Measurements from ENCODE around the gene PEX10. TPM values are rescaled to one million over a fixed set of nuclear protein-coding genes. Genes with fewer than 3 reads are reported as not detected.
A peak's percentile ranks its signal among the peaks of the same experiment; 100 is the strongest.

The PEX10 gene
- total RNA-seq, 5 donors from 2014 or later (not counting 1 experiment from before 2014, with no cell fraction given): 11.7 to 13.2 (median 12.2) TPM

DNA sequence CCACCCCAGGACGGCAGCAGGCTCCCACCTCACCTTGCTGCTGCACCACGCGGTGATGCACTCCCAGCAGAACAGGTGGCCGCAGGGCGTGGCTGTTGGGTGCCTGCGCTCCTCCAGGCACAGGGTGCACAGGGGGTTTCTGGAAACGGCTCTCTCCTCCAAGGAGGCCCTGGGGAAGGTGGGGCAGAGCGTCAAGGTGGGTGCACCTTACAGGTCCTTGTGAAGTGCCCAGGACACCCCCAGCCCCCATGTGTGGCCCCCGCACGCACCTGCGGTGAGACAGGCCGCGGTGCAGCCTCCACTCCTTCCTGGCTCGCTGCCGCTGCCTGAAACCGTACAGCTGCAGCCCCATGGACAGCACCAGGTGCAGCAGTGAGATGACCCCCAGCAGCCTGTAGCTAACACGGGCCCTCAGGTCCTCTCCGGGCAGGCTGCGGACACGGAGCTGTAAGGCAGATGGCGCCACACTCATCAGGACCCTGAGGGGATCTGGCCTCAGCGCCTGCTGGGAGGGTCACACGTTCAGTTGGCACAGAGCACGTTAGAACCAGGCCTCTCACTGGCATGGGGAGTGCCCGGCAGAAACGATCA, 5.8 kb downstream of the PEX10 start:
- Mint-ChIP-seq H3K4me3 (no peak overlapping the region), H3K4me1 (peaks cover 3 to 8% (median 3%) of the 10 kb centered on the region in 3 donors), H3K27ac (peak overlapping the region in 1 of 2 donors; percentile 16), H3K27me3 (no peaks in the 10 kb centered on the region), H3K9me3 (no peaks in the 10 kb centered on the region), H3K36me3 (peaks cover 21% of the 10 kb centered on the region)
- ChIA-PET POLR2A (no interaction called here), CTCF (no interaction called here)
- Histone ChIP-seq H3K27me3 (replicated peaks in 1 of 2; ENCODE audit: control insufficient read depth in 2 of 2, extremely low read depth in 1 of 2, insufficient read depth in 2 of 2, low read length in 1 of 2) (no peaks in the 10 kb centered on the region), H3K27ac (ENCODE audit: low read length) (no peak overlapping the region), H3K4me1 (ENCODE audit: control insufficient read depth in 1 of 2, extremely low read depth in 1 of 2, insufficient read depth in 2 of 2, low read length in 2 of 2) (peaks cover 2 to 3% of the 10 kb centered on the region in 2 experiments), H3K4me3 (ENCODE audit: control insufficient read depth in 1 of 2, extremely low read depth in 1 of 2, low read length in 1 of 2) (no peak overlapping the region), H3K9me3 (no peaks in the 10 kb centered on the region), H3K36me3 (ENCODE audit: control insufficient read depth in 2 of 2, extremely low read depth in 1 of 2, insufficient read depth in 1 of 2, low read length in 1 of 2) (peaks cover 27 to 60% of the 10 kb centered on the region in 2 donors)
- DNase-seq (no peak), ATAC-seq (replicated peaks in 1 of 4) (no peak)
- WGBS (ENCODE audit: insufficient coverage): 92% methylated on average over 26 of the region's 26 CpGs

DNA sequence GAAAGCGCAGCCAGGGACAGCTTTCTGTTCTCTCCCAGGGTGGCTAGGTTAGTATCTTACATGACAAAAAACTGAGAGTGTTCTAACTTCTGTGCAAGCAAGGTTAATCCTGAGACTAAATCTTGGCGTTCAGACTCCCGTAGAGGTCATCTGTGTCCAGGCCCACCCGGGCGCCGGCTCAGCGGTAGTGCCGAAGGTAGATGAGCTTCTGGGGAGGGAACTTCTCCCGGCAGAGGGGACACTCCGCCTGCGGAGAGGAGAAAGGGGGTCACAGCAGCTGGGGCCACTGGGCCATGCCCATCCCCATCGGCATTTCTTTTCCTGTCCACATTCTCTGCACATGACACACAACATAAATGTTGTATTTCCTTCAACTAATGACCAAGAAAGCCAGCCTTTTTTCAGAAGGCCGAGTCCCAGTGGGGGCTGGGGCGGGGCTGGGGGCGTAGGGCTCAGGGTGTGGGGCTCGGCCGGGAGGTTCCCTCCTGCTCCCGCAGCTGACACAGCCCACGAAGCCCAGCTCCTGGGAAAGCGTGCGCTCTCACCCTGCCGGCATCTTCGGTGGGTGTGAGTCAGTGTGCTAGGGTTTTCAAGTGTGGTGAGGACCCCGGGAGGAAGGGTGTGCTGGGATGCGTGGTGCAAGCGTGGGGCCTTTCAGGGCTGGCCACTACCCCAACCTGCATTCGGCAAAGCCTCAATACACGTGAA, 6.6 kb downstream of the PEX10 start:
- ATAC-seq (replicated peaks in 1 of 4) (no peak), DNase-seq (no peak)
- Mint-ChIP-seq H3K9me3 (no peaks in the 10 kb centered on the region), H3K27me3 (no peaks in the 10 kb centered on the region), H3K36me3 (peaks cover 26% of the 10 kb centered on the region), H3K27ac (no peak overlapping the region), H3K4me3 (no peak overlapping the region), H3K4me1 (peaks cover 3 to 7% (median 5%) of the 10 kb centered on the region in 3 donors)
- Histone ChIP-seq H3K36me3 (ENCODE audit: control insufficient read depth in 2 of 2, extremely low read depth in 1 of 2, insufficient read depth in 1 of 2, low read length in 1 of 2) (peaks cover 27 to 66% of the 10 kb centered on the region in 2 donors), H3K4me3 (ENCODE audit: control insufficient read depth in 1 of 2, extremely low read depth in 1 of 2, low read length in 1 of 2) (no peak overlapping the region), H3K27me3 (replicated peaks in 1 of 2; ENCODE audit: control insufficient read depth in 2 of 2, extremely low read depth in 1 of 2, insufficient read depth in 2 of 2, low read length in 1 of 2) (no peaks in the 10 kb centered on the region), H3K4me1 (ENCODE audit: control insufficient read depth in 1 of 2, extremely low read depth in 1 of 2, insufficient read depth in 2 of 2, low read length in 2 of 2) (no peaks in the 10 kb centered on the region), H3K27ac (ENCODE audit: low read length) (no peak overlapping the region), H3K9me3 (no peaks in the 10 kb centered on the region)
- 92% methylated on average over 18 of the region's 28 CpGs for WGBS (ENCODE audit: insufficient coverage)
- POLR2A ChIA-PET: no interaction called here
- CTCF ChIA-PET: no interaction called here

DNA sequence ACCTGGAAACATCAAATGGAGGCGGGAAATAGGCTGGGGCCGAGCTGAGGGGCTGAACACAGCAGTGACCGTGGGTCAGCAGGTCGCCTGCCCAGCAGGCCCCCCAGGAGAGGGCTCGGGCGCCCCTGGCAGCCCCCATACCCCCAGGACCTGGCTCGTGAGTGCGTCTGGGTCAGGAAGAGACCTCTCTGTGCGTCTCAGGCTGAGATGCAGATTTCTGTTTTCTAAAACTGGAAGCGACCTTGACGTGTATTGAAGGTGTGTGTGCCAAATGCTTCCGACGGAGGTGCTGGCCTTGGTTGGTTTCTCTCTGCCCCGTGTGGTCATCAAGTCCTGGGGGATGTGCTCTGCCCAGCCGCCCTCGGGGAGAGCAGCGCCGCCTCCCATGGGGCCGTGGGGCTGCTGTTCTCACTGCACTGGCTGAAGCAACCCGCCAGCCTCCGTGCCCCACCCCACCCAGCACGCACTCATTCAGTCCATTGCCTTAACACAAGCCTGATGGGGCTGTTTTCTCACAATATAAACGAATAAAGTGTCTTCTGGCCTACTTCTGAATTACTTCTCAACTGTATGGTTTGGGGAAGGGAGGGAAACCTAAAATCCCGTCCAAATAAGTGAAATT, 7.4 kb downstream of the PEX10 start:
- H3K9me3 Mint-ChIP-seq: no peaks in the 10 kb centered on the region
- H3K27ac Mint-ChIP-seq: no peak overlapping the region

DNA sequence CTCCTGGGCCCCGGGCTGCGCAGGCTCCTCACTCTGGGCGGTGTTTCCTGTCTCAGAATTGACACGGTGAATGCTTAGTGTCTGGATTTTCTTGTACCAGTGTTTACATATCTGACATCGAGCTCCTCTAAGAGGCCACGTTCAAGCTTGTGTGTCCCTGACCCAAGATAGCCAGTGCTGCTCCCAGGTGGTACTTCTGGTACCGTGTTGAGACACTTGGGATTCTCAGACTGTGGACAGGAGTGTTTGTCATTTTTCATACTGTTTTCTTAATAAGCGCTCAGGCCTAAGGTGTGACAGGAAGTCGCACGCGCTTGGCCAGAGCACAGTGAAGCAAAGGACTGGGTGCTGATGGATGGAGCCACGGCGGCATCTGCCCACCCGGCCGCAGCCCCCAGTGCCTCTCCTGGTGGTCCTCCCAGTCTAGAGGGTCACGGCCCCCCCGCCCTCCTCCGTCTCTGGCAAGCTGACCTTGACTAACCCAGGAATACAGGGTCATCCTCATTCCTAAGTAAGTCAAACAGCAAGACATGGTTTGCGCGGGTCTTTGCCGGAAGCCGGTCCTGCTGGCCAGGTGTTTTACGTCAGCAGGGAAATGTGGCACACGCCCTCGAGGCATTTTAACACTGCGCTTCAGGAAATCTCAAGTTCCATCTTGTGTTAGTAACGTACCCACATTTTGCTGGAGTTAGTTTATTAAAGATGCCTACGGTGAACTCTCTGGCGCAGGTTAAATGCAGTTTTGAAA, 8.0 kb downstream of the PEX10 start:
- no peak overlapping the region for H3K4me3 ChIP-seq (ENCODE audit: control insufficient read depth in 1 of 2, extremely low read depth in 1 of 2, low read length in 1 of 2)
- H3K27me3 Mint-ChIP-seq: no peaks in the 10 kb centered on the region
- peaks cover 36% of the 10 kb centered on the region for H3K36me3 Mint-ChIP-seq
- no peaks in the 10 kb centered on the region for H3K9me3 ChIP-seq
- DNase-seq: no peak
- H3K9me3 Mint-ChIP-seq: no peaks in the 10 kb centered on the region
- ChIA-PET CTCF (interaction anchor here in 1 of 2 donors (0.6 kb wide), 1 partner anchor 1047 kb away, joined by 4 read pairs; no protein-coding TSS in a partner anchor), POLR2A (no interaction called here)
- H3K4me1 Mint-ChIP-seq: peaks cover 7 to 12% (median 8%) of the 10 kb centered on the region in 3 donors
- H3K27ac Mint-ChIP-seq: no peak overlapping the region
- H3K36me3 ChIP-seq (ENCODE audit: control insufficient read depth in 2 of 2, extremely low read depth in 1 of 2, insufficient read depth in 1 of 2, low read length in 1 of 2): peaks cover 25 to 81% of the 10 kb centered on the region in 2 donors
- no peaks in the 10 kb centered on the region for H3K4me1 ChIP-seq (ENCODE audit: control insufficient read depth in 1 of 2, extremely low read depth in 1 of 2, insufficient read depth in 2 of 2, low read length in 2 of 2)
- no peak overlapping the region for H3K27ac ChIP-seq (ENCODE audit: low read length)
- H3K27me3 ChIP-seq (replicated peaks in 1 of 2; ENCODE audit: control insufficient read depth in 2 of 2, extremely low read depth in 1 of 2, insufficient read depth in 2 of 2, low read length in 1 of 2): no peaks in the 10 kb centered on the region
- ATAC-seq (replicated peaks in 1 of 4): peak in 1 of 4 experiments; percentile 16
- no peak overlapping the region for H3K4me3 Mint-ChIP-seq
- WGBS (ENCODE audit: insufficient coverage): 93% methylated on average over 29 of the region's 29 CpGs

More for the DNA sequence above, 7.4 kb downstream of the PEX10 start:
- H3K4me3 ChIP-seq (ENCODE audit: control insufficient read depth in 1 of 2, extremely low read depth in 1 of 2, low read length in 1 of 2): no peak overlapping the region
- no peak for DNase-seq
- POLR2A ChIA-PET: no interaction called here
- no peaks in the 10 kb centered on the region for H3K27me3 ChIP-seq (replicated peaks in 1 of 2; ENCODE audit: control insufficient read depth in 2 of 2, extremely low read depth in 1 of 2, insufficient read depth in 2 of 2, low read length in 1 of 2)
- no peaks in the 10 kb centered on the region for H3K9me3 ChIP-seq
- H3K27ac ChIP-seq (ENCODE audit: low read length): no peak overlapping the region
- WGBS (ENCODE audit: insufficient coverage): 92% methylated on average over 17 of the region's 24 CpGs
- Mint-ChIP-seq H3K36me3 (peaks cover 32% of the 10 kb centered on the region), H3K4me1 (peaks cover 5 to 8% (median 7%) of the 10 kb centered on the region in 3 donors), H3K27me3 (no peaks in the 10 kb centered on the region), H3K4me3 (no peak overlapping the region)
- CTCF ChIA-PET: interaction anchor here in 1 of 2 donors (0.6 kb wide), 1 partner anchor 1046 kb away, joined by 4 read pairs; no protein-coding TSS in a partner anchor
- H3K36me3 ChIP-seq (ENCODE audit: control insufficient read depth in 2 of 2, extremely low read depth in 1 of 2, insufficient read depth in 1 of 2, low read length in 1 of 2): peaks cover 31 to 74% of the 10 kb centered on the region in 2 donors
- H3K4me1 ChIP-seq (ENCODE audit: control insufficient read depth in 1 of 2, extremely low read depth in 1 of 2, insufficient read depth in 2 of 2, low read length in 2 of 2): no peaks in the 10 kb centered on the region
- no peak for ATAC-seq (replicated peaks in 1 of 4)

DNA sequence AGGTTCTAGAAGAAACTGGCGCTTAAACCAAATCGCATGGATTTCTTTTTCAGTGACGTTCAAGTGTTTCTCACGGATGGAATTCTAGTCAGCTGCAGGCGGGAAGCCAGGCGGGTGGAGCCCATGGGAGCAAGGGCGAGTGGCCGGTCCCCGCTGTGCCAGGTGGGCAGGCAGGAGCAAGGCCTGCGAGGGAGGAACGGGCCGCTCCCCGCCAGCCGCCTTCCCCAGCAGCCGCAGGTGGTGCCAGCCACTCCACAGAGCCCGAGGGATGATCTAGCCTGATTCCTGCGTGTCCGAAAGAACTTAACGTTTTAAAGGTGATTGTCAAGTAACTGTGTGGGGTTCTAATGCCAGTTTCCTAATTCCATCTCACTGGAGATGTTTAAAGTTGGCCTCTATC, 9.1 kb downstream of the PEX10 start:
- CTCF ChIA-PET: no interaction called here
- no peak overlapping the region for H3K27ac Mint-ChIP-seq
- no peak for ATAC-seq (replicated peaks in 1 of 4)
- Histone ChIP-seq H3K4me1 (ENCODE audit: control insufficient read depth in 1 of 2, extremely low read depth in 1 of 2, insufficient read depth in 2 of 2, low read length in 2 of 2) (no peaks in the 10 kb centered on the region), H3K27ac (ENCODE audit: low read length) (no peak overlapping the region), H3K4me3 (ENCODE audit: control insufficient read depth in 1 of 2, extremely low read depth in 1 of 2, low read length in 1 of 2) (no peak overlapping the region), H3K27me3 (replicated peaks in 1 of 2; ENCODE audit: control insufficient read depth in 2 of 2, extremely low read depth in 1 of 2, insufficient read depth in 2 of 2, low read length in 1 of 2) (no peaks in the 10 kb centered on the region), H3K36me3 (ENCODE audit: control insufficient read depth in 2 of 2, extremely low read depth in 1 of 2, insufficient read depth in 1 of 2, low read length in 1 of 2) (peaks cover 29 to 83% of the 10 kb centered on the region in 2 donors), H3K9me3 (no peaks in the 10 kb centered on the region)
- no peaks in the 10 kb centered on the region for H3K27me3 Mint-ChIP-seq
- 98% methylated on average over 14 of the region's 19 CpGs for WGBS (ENCODE audit: insufficient coverage)
- H3K9me3 Mint-ChIP-seq: no peaks in the 10 kb centered on the region
- no peak overlapping the region for H3K4me3 Mint-ChIP-seq
- H3K36me3 Mint-ChIP-seq: peaks cover 40% of the 10 kb centered on the region
- DNase-seq: no peak
- POLR2A ChIA-PET: interaction anchor here in 1 of 2 donors (0.6 kb wide), 1 partner anchor 181 kb away, joined by 4 read pairs; no protein-coding TSS in a partner anchor
- H3K4me1 Mint-ChIP-seq: peaks cover 10 to 16% (median 13%) of the 10 kb centered on the region in 3 donors

DNA sequence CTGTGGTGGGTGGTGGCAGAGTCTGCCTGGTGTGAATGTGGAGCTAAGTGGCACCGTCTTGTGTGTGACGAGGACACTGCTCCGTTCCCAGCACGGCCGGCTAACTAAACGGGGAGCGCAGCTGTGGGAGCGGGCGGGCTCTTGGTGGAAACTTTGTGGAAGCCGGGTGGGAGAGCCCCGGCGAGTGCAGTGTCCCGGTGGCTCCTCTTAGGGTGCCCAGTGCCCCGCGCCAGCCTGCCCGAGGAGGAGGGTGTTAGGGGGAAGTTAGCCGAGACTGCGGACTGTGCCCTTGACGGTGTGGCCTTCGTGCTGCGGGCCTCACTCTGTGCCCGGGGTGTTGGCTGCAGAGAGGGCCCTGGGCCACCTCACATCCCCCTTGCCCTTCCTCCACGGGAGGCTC, 9.9 kb downstream of the PEX10 start:
- no peak overlapping the region for H3K4me3 ChIP-seq (ENCODE audit: control insufficient read depth in 1 of 2, extremely low read depth in 1 of 2, low read length in 1 of 2)
- H3K9me3 ChIP-seq: no peaks in the 10 kb centered on the region
- ChIA-PET POLR2A (no interaction called here), CTCF (no interaction called here)
- Mint-ChIP-seq H3K27me3 (no peaks in the 10 kb centered on the region), H3K36me3 (peaks cover 39% of the 10 kb centered on the region), H3K27ac (peak overlapping the region in 1 of 2 donors; percentile 28), H3K9me3 (no peaks in the 10 kb centered on the region), H3K4me3 (no peak overlapping the region), H3K4me1 (peaks cover 10 to 17% (median 13%) of the 10 kb centered on the region in 3 donors)
- peaks cover 29 to 84% of the 10 kb centered on the region in 2 donors for H3K36me3 ChIP-seq (ENCODE audit: control insufficient read depth in 2 of 2, extremely low read depth in 1 of 2, insufficient read depth in 1 of 2, low read length in 1 of 2)
- no peak overlapping the region for H3K27ac ChIP-seq (ENCODE audit: low read length)
- ATAC-seq (replicated peaks in 1 of 4) (no peak), DNase-seq (no peak)
- WGBS (ENCODE audit: insufficient coverage): 97% methylated on average over 14 of the region's 23 CpGs
- H3K4me1 ChIP-seq (ENCODE audit: control insufficient read depth in 1 of 2, extremely low read depth in 1 of 2, insufficient read depth in 2 of 2, low read length in 2 of 2): no peaks in the 10 kb centered on the region
- no peaks in the 10 kb centered on the region for H3K27me3 ChIP-seq (replicated peaks in 1 of 2; ENCODE audit: control insufficient read depth in 2 of 2, extremely low read depth in 1 of 2, insufficient read depth in 2 of 2, low read length in 1 of 2)

Data from T-cell (primary cell).